A375 (cell line): ENCODE measurements around the gene NNMT. TPM values are rescaled to one million over a fixed set of nuclear protein-coding genes. Genes with fewer than 3 reads are reported as not detected.

Experiments used
- total RNA-seq: library from RNA; depleted of rRNA; stranded (reverse); fragments of >200 nt; shearing (Covaris generic); gene quantifications from 2 replicates; pipeline ENCODE4 v1.2.3, GENCODE V29; 2014; rRNA removed

NNMT gene
- total RNA-seq = 285 and 300 TPM in 2 replicates

DNA sequence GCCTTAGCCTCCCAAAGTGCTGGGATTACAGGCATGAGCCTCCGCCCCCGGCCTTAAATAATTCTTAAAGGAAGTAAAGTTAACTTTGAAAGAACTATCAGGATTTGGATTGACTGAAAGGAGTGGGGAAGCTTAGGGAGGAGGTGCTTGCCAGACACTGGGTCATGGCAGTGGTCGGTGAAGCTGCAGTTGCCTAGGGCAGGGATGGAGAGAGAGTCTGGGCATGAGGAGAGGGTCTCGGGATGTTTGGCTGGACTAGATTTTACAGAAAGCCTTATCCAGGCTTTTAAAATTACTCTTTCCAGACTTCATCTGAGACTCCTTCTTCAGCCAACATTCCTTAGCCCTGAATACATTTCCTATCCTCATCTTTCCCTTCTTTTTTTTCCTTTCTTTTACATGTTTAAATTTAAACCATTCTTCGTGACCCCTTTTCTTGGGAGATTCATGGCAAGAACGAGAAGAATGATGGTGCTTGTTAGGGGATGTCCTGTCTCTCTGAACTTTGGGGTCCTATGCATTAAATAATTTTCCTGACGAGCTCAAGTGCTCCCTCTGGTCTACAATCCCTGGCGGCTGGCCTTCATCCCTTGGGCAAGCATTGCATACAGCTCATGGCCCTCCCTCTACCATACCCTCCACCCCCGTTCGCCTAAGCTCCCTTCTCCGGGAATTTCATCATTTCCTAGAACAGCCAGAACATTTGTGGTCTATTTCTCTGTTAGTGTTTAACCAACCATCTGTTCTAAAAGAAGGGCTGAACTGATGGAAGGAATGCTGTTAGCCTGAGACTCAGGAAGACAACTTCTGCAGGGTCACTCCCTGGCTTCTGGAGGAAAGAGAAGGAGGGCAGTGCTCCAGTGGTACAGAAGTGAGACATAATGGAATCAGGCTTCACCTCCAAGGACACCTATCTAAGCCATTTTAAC, at the start of gene NNMT:
NNMT (plus strand) TSS at position 724 of the 929 bp plus-strand sequence; CDS start at position 882, 158 bp downstream.

Other genes with a start within 250 kb of the NNMT start
- gene ZBTB16, start 236.7 kb upstream of the NNMT start, total RNA-seq = not detected in 2 replicates
- 7.6 and 8.8 TPM in 2 replicates for gene C11orf71, start 104.1 kb downstream of the NNMT start, total RNA-seq
- 18.3 and 31.4 TPM in 2 replicates for gene RBM7, start 104.3 kb downstream of the NNMT start, total RNA-seq
- gene REXO2, start 143.1 kb downstream of the NNMT start, total RNA-seq = 118 and 139 TPM in 2 replicates